ENCODE results near the gene SLC26A6.
A peak's percentile ranks its signal among the peaks of the same experiment; 100 is the strongest.

SLC26A6 gene

DNA sequence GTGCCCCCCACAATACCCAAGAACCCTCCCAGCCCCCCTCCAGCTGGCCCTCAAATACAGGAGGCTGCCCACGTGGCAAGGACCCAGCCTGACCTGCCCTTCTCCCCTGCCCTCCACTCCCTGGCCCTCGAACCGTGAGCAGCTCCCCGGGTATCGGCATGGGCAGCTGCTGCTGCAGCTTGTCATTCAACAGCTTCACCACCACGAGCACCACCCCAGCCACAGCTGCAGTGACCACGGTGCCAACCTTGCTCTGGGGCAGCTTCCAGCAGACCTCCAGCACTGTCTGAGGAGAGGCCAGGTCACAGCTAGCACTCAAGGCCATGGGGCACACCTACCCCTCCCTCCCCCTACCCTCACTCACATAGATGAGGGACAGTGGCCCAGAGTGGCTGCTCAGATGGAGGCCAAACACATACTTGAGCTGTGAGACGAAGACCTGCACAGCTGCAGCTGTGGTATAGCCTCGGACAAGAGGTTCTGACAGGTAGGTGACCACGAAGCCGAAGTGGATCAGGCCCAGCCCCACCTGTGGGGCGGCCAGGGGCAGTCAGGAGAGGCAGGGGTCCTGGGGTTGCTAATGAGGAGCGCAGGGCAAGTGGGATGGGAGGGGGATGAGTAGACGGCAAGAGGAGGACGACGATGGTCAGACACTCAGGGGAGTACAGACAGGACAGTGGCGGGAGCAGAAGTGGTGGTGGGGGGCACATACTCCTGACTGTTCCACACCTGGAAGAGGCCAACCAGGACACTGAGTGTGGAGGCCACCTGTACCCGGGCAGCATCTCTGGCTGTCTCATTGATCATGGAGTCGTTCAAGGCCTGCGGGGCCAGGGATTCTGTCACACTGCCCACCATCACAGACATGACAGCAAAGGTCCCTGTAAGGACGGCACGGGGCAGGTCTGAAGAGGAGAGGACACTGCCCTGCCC is 3.5 kb downstream of the SLC26A6 start:
- no peak for DNase-seq

DNA sequence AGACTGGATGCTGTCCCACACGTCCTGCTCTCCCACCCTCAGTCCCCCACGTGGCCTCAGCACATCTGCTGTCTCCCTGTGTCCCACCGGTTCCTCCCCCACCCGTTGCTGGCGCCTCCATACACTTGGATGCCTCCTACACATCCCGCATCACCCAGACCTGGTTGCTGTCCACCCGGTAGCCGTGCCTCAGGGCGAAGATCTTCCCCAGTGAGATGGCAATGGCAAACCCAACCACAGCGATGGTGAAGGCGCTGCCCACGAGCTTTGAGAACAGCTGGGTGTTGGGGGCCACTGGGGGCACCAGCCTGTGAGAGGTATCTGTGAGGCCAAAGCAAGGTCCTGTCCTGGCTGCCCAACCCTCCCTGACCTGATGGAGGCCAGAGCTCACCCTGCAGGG is 4.4 kb downstream of the SLC26A6 start:
- no peak for DNase-seq

DNA sequence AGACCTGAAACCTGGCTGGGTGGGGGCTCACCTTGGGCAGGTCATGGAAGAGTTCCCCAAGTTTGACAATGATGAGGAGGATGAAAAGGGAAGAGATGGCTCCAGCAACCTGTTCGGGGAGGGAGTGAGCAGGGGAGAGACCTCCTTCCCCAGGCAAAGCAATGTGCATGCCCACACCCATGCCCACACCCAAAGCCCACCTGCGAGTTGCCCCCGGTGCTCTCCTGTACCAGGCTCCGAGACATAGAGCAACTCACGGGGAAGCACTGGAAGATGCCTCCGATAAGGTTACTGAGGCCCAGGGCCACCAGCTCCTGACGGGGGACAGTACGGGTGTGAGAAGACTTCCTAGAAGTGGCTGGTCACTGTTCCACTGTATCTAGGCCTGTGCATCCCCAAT is 4.9 kb downstream of the SLC26A6 start:
- no peak for DNase-seq

DNA sequence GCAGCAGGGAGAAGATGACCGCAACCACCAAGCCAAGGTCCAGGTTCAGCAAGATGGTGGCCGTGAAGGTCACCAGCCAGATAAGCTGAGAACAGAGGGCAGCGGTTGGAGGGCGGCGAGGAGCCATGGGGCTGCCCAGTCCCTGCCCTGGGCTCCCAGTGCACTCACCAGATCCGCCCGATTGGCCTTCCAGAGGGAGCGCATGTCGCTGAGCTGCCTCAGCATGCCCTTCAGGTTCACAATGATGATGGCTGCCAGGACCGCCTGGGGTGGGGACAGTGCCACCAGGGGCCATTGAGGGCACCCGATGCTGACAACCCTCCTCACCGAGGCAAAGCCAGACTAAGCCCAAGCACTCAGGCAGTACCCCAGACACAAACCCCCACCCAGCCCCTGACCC is 5.4 kb downstream of the SLC26A6 start:
- DNase-seq, result no peak

DNA sequence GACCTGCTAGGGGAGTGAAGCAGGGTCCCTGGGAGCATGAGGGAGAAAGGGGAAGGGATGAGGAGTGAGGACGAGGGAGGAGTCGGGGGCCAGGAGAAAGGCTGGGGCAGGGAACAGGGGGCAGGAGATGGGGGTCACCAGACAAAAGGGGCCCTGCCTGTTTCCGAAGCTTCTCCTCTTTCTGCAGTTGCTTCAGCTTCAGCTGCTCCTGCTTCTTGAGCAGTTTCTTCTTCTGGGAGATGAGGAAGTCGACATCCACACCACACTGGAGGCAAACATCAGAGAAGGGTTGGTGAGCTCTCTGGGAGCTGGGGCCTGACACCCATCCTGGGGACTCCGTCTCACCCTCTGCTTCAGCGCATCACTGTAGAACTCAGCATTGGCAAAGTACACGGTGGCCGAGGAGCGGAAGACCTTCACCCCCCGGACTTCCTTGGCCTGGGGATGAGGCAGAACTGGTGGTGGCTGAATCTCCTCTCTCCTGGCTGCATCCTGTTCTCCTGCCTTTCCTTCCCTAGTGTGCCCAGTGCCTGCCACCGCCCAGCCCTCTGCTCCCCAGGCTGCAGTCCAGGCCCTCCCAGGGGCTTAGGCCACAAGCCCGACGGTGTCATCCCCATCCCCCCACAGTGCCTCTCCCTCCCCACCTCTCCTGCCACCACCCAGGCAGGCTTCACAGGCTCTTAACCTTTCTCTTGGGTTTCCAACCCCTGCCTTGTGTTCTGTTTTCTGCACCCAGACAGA is 6.8 kb downstream of the SLC26A6 start:
- DNase-seq, result no peak

DNA sequence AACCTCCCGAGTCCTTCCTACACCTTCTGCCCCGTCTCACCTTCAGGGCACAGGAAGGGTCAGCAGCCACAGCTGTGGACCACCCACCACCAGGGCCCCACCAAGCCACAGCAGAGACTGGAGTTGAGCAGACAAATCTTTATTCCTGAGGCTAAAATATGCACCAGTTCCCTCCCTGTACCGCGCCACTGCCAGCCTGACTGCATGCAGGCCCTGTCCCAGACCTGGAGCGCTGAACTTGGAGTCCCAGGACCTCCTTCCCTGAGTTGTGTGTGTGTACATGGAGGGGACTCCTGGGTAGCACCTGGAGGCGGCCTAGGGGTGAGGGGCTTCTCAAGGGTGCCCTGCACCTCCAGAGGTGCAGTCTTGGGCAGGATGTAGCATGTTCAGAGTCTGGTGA is 9.7 kb downstream of the SLC26A6 start:
- DNase-seq, result no peak

DNA sequence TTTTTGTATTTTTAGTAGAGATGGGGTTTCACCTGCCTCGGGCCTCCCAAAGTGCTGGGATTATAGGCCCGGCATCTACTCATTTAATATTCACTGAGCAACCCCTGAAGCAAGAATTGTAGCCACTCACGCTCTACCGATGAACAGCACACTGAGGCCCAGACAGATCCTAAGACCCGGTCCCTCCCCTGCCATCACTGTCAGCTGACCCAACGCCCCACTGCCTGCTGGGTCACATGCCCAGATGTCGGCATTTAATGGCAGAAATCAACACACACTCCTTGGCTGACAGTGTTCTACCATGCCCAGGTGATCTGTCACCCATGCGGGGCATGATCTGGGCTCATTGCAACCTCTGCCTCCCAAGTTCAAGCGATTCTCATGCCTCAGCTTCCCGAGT is 10.5 kb downstream of the SLC26A6 start:
- no peak for DNase-seq

DNA sequence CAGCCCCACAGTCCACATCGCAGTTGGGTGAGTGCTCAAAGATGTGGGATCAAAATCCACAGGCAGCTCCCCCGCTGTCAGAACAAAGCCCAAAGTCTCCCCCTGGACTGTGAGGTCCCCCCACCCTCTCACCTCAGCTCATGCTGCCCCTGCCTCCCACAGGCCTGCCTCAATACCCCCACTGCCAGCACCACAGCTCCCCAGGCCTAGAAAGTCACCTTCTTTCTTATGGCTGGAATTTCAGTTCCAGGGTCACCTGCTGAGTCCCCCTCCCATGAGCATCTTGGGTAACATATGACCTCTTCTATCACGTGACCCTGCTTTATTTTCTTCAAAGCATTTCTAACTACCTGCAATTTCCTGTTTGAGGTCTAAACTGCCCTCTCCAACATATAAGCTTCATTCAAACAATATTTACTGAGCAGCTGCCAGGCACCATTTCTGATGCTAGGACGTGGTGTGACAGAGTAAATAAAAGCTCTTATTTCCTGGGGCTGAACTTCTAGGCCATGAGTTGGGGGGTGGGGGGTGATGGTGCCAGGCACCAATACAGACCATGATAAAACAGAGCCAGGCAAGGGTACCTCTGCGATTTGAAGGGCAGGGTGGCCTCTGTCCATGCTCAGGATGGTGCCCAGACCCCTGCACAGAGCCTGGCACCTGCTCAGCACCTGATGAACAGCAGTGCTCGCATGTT is 11.3 kb downstream of the SLC26A6 start:
- DNase-seq, result no peak

DNA sequence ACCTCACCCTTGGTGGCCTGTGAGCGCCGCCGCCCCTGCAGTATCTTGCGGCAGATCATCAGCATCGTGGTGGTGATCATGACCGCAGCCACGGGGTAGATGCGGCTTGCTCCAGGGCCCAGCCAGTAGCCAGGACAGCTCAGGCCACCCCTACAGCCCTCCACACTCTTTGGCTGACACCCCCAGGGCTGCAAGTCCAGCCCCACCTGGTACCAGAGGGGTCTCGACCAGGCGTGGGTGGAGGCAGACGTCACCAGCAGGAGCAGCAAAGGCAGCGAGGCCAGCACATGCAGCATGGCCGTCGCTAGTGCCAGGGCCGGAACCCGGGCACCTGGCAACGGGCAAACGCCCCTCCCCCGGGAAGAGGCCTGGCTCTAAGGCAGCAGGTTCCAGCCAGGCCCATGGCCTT is 13.8 kb downstream of the SLC26A6 start, which contains the start of gene TMEM89:
Gene TMEM89 (minus strand): TSS at position 309 of the 409 bp plus-strand sequence. CDS start 13 bp downstream, at position 296.
- DNase-seq, result no peak

DNA sequence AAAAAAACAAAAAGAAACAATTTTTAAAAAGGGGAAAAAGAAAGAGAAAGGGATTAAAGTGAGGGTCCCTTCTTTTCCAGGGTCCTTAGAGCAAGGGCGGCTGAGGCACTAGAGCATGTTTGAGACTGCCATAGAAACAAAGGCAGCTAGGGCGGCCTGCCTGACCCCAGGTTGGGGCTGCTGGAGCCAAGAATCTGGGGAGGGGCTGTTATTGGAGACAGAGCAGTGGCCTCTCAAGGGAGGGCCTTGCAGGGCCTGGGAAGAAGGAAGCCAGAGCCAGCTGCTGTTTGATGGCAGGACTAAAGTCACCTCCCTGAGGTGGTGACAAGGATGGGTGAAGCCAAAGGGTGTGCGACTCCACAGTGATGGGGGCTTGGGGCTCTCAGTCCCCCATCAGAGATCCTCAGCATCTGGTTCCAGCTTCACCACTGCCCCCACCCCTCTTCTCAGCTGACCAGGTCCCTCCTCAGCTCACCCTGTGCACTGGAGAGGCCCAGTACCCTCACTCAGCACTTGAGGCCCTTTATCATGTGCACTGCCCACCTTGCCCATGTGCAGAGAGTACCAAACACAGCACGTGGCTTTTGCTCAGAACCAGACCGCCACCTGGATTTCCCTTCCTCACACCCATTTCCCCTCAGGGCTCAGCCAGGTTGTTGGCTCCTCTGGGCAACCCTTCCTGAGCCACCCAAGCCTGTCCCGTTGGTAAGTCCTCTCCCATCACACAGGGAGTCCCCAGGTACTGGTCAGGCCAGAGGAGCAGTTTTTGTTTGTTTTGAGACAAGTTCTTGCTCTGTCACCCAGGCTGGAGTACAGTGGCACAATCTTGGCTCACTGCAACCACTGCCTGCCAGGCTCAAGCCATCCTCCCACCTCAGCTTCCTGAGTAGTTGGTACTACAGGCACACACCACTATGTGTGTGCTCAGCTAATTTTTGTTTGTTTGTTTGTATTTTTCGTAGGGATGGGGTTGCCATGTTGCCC is 15.4 kb downstream of the SLC26A6 start:
- no peak for DNase-seq

DNA sequence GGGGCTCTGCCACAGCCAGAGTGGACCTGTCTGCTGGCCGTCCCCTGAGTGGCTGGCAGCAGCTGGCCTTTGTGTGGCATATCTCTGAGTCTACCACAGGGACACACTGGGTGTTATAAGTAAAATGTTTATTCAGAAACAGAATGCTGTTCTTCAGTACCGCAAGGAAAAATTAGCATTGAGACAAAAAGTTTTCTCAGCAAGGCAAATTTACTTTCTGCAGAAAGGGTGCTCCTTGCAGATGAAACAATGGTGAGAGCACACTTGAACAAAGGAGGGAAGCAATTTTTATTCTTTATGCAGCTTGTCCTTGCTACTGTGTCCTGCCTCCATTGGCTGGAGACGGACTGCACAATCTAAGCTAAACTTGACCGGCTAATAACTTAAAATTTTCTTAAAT is 17.7 kb downstream of the SLC26A6 start:
- no peak for DNase-seq

DNA sequence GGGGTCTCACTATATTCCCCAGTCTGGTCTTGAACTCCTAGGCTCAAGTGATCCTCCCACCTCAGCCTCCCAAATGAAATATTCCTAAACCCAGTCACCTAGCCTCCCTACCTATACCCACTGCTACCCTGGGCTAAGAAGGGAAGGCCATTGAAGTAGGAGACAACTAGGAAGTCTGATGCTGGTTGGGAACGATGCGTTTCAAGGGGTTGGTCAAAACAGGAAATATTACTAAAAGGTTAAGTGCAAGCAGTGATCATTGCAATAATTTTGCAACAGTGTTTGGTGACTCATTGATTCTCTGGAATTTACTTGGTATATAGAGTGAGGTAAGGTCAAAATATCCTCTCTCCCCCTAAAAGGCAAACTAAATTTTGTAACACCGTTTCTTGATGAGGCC is 21.2 kb downstream of the SLC26A6 start:
- no peak for DNase-seq

DNA sequence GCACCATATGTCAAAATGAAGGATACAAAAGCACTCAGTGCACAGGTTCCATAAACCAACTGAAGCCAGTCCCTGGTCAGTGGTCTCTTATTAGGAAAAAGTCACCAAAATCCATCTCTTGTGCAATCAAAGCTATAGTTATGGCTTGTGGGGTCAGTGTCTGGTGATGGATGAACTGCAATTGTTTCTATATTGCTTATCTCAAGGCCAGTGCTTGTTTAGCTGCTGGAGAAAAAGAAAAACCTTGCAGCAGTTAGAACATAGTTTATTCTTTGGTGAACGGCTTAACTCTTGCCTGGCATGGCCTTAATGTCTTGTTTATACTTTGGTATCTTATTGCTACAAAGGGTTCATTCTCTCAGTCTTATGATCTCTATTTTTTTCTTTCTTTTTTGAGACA is 23.0 kb downstream of the SLC26A6 start:
- DNase-seq, result no peak

DNA sequence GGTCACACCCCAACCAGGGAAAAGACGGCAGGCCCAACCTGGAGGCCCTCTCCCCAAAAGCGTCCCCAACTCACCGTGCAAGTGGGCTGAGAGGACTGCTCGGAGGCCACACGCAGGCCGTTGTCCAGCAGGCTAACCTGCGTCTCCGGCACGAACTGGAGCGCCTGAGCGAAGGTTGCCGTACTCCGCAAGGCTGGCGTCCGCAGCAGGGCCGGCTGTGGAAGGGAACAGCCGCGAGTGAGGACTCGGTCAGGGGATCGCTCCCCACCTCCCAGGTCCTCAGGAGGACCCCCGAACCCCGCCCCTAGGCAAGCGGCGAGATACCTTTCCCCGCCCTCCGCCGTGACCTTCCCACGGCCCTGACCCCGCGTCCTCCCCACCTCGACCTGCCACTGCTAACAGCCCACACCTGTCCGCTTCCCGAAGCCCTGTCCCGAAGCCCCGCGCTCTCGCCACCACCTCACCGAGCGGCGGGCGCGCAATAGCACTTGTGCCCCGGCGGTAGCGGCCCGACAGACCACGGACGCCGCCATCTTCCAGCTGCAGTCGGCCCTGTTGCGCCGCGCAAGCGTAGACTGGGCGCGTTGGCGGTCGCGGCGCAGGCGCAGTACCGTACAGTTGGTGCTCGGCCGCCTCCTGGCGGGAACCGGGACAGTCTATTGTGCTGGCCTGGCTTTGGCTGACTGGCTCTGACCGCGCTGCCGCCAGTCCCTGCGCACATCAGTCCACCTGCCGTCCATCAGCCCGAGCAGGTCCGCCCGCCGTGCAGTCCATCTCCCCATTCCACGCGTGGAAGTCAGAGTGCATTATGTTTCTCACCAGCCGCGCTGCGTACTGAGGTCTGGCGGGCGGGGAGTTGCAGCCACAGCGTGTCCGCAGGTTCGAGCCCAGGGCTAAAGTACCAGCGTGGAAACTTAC is 25.9 kb downstream of the SLC26A6 start, which contains the start of gene UQCRC1:
Gene UQCRC1 (minus strand): TSS at position 559 of the 918 bp plus-strand sequence. CDS start 26 bp downstream, at position 533.
- DNase-seq, result peak; percentile 53 to 85

DNA sequence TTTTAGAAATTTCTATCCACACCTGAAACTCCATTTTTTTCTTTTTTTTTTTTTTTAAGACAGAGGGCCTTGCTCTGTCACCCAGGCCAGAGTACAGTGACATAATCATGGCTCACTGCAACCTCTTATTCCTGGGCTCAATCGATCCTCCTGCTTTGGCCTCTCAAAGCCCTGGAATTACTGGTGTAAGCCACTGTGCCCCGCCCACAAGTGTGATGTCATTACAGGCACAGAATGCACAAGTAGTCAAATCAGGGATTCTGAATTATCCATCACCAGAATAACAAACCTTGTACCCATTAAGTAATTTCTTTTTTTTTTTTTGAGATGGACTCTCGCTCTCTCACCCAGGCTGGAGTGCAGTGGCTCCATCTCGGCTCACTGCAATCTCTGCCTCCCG is 27.7 kb downstream of the SLC26A6 start:
- no peak for DNase-seq

DNA sequence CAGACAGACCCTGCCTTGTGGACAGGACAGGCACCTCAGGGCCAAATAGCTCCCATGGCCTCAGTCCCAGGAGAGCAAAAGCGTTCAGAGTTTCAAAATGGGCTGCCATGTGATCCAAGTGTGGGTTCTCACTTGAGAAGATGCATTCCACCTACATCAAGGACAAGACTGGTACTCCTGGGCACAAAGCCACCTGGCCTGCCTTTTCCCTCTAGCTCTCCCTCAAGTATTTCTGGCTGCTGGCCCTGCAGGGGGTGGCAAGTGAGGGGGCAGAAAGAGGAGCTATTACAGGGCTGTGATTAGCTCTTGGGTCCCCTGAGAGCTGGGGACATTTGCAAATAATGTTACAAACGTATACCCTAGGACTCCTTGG is 33.7 kb downstream of the SLC26A6 start:
- DNase-seq, result no peak

DNA sequence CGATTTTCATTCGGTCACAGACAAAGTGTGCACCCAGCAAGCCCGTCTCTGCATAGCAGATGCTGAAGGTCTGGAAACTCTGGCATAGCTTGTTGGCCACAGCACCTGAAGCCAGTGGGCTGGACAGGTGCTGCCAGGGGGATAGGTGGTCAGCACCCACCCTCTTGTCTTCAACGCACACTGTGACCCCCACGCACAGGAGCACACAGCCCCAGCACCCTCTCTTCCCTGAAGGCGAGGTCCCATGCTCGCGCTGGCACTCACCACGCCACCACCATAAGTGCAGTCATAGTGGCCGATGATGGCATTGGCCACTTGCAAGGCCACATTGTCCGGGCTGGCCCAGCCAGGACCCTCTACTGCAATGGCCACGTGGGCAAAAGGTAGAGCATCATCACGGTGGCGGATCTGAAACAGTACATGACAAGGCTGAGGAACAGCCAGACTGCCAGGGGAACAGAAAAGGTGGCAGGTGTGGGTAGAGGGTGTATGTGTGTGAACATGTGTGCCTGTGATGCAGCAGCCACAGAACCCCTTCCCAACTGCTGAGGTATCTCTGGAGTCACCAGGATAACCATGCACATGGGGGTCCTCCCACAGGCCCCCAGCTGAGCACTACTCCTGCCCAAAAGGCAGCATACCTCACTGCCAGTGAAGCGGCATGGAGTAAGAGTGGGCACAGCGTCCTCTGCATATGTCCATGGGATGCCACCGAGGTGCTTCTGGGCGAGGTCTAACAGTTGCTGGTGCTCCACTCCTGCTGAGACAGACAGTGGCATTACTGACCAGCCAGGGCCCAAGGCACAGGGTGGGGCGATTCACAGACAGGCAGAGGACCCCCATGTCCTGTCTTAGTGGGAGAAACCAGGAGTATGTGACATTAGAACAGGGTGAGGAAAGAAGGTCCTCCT is 34.3 kb downstream of the SLC26A6 start:
- no peak for DNase-seq

DNA sequence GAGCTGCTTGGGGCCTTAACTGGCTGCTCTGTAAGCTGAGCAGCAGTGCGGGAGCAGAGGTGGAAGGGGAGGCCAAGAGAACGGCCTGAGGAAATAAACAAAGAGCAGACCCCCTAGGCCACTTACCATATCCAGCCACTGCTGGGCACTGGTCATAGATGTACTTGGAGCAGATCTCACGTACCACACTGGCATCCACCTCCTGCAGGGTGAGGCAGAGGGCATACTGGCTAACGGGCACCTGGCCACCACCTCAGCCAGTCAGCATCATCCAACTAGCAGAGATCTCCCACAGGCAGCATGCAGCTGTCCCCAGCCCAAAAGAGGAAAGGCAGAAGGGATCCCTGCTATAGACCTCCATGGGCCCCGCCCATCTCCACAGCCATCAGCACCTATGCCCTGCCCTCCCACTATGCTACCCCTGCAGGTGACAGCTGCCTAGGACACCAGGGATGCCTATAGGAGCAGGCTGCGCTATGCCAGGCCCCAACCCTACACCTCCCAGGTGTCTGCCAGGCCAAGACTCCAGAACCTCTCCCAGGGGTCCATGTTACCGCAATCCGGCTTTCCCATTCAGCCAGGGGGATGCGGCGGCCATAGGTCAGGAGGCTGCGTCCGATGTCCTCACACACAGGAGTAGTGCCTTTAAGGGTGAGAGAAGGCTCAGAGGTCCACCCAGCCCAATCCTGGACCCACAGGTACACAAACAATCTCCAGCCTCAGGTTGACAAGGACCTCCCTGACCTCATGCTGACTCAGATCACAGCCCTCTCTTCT is 35.6 kb downstream of the SLC26A6 start:
- DNase-seq, result no peak

DNA sequence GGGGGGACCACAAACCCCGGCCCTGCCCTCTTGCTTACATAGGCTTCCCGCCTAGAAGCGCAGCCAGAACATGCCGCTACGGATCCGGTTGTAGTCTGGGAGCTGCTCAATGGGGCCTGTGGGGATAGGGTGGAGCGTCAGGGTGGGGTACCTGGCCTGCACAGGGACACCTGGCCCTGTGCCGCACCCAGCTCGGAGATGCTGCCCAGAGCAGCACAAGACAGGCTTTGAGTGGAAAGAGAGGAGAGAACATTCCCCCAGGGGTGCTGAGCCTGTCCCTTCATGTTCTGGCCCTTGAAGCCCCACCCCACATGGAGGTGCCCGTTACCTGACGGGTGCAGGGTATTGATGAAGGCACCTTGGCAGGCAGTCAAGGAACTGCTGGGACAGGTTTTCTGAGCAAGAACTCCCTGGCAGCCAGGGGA is 36.2 kb downstream of the SLC26A6 start:
- no peak for DNase-seq
